ENCODE data around the gene LOC101059915.

Gene LOC101059915

DNA sequence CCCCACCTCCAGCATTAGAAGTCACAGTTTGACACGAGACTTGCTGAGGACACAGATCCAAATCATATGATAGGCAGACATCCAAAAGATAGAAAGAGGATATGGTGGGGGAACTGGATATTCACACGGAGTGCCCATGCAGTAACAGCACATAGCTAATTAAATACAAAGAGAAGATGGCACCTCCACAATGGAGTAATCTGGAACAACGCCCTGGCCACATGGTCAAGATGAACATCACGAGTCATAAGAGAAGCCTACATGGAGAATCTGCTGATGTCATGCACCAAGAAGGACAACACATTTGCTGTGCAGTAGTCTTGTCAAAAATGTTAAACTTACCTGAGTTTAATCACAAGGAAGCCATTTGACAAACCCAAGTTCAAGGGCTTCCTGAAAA is 10.1 kb upstream of the LOC101059915 start:
- no peaks in the 10 kb centered on the region for H3K36me3 ChIP-seq (ENCODE audit: insufficient read depth)

GRCh38 chrX:71659342-71659741 is 8.0 kb upstream of the LOC101059915 start:
- H3K27me3 ChIP-seq (ENCODE audit: insufficient read depth, low read depth), result no peaks in the 10 kb centered on the region
- no peak overlapping the region for H3K9ac ChIP-seq
- H2AFZ ChIP-seq (ENCODE audit: low read depth), result no peak overlapping the region
- no peaks in the 10 kb centered on the region for H3K79me2 ChIP-seq (ENCODE audit: insufficient read depth, low read depth)
- no peaks in the 10 kb centered on the region for H4K20me1 ChIP-seq (ENCODE audit: insufficient read depth)
- TF ChIP-seq CTCF (conservative IDR thresholded peaks at IDR 0.05; ENCODE audit: low read depth, low read length), result no peak
- H3K36me3 ChIP-seq (ENCODE audit: insufficient read depth), result no peaks in the 10 kb centered on the region
- H3K4me3 ChIP-seq (IDR thresholded peaks at IDR 0.05; ENCODE audit: insufficient read depth, low read depth, low read length), result no peak overlapping the region
- no peak overlapping the region for H3K4me2 ChIP-seq
- no peak overlapping the region for H3K27ac ChIP-seq
- H3K4me1 ChIP-seq (ENCODE audit: low read depth, poor library complexity, severe bottlenecking), result peaks cover 14% of the 10 kb centered on the region

More for the DNA sequence above, 10.1 kb upstream of the LOC101059915 start:
- H3K4me3 ChIP-seq (IDR thresholded peaks at IDR 0.05; ENCODE audit: insufficient read depth, low read depth, low read length), result no peak overlapping the region
- no peak overlapping the region for H2AFZ ChIP-seq (ENCODE audit: low read depth)
- H3K27ac ChIP-seq, result no peak overlapping the region
- no peaks in the 10 kb centered on the region for H3K79me2 ChIP-seq (ENCODE audit: insufficient read depth, low read depth)
- H4K20me1 ChIP-seq (ENCODE audit: insufficient read depth), result no peaks in the 10 kb centered on the region
- no peaks in the 10 kb centered on the region for H3K4me1 ChIP-seq (ENCODE audit: low read depth, poor library complexity, severe bottlenecking)
- H3K4me2 ChIP-seq, result no peak overlapping the region
- H3K27me3 ChIP-seq (ENCODE audit: insufficient read depth, low read depth), result no peaks in the 10 kb centered on the region
- H3K9ac ChIP-seq, result no peak overlapping the region
- TF ChIP-seq CTCF (conservative IDR thresholded peaks at IDR 0.05; ENCODE audit: low read depth, low read length), result no peak

DNA sequence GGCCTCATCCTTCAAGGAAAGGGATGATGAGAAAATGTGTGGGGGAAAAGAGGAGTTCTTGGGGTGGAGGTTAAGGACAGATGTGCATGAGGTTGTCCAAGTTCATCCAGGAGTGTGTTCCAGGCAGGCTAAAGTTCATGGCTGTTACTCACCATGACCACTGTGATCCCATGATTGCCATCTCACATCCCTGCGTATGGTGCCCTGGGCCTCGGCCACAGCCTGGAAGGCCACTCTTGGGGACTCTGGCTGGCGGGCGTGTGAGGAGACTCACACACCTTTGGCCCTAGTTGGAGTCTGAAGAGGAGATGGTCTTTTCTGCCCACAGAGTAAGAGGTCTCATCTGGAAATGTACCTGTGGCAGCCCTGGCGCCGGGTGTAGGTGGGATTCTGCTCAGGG is 7.4 kb upstream of the LOC101059915 start:
- Histone ChIP-seq H3K79me2 (ENCODE audit: insufficient read depth, low read depth) (no peaks in the 10 kb centered on the region), H3K9ac (no peak overlapping the region), H3K27ac (no peak overlapping the region), H2AFZ (ENCODE audit: low read depth) (no peak overlapping the region), H4K20me1 (ENCODE audit: insufficient read depth) (no peaks in the 10 kb centered on the region), H3K4me3 (IDR thresholded peaks at IDR 0.05; ENCODE audit: insufficient read depth, low read depth, low read length) (no peak overlapping the region), H3K36me3 (ENCODE audit: insufficient read depth) (no peaks in the 10 kb centered on the region), H3K27me3 (ENCODE audit: insufficient read depth, low read depth) (no peaks in the 10 kb centered on the region), H3K4me1 (ENCODE audit: low read depth, poor library complexity, severe bottlenecking) (peaks cover 14% of the 10 kb centered on the region), H3K4me2 (no peak overlapping the region)
- TF ChIP-seq CTCF (conservative IDR thresholded peaks at IDR 0.05; ENCODE audit: low read depth, low read length), result no peak

DNA sequence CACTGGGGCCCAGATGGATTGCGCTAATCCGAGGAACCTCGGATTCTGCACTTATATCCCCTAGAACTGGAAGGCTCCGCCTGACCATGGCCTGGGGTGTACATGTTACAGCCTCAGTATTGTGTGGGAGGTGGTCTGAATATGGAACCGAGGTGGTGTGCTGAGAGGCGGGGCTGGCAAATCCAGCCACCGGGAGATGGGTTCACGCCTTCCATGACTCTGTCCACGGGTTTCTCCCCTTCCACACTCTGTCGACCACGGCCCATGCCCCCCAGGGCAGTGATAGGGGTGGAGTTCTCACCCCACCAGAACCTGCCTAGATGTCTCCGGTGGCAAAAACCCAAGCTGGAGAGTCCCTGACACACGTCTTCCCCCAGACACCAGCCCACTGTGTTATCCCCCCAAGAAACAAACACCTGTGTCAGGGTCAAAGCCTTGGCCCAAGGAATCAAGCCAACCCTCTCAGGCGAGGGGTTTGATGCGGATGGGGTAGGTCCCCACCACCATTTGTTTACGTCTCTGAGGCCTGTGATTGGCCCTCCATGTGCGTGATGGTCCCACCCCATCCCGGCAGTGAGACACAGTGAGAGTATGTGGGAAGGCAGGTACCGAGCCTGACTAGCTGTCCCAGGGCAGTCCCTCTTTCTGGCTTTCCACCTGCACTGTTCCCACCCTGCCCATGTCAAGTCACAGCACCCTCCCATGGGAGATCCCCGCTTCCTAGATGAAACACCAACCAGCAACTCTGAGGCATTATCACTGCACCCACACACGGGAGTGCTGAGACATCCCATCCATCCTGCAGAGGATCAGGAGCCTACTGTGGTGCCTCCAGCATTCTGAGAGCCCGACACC is 6.6 kb upstream of the LOC101059915 start:
- TF ChIP-seq CTCF (conservative IDR thresholded peaks at IDR 0.05; ENCODE audit: low read depth, low read length), result no peak
- no peaks in the 10 kb centered on the region for H3K36me3 ChIP-seq (ENCODE audit: insufficient read depth)
- H3K27me3 ChIP-seq (ENCODE audit: insufficient read depth, low read depth), result no peaks in the 10 kb centered on the region
- H4K20me1 ChIP-seq (ENCODE audit: insufficient read depth), result no peaks in the 10 kb centered on the region
- H3K27ac ChIP-seq, result no peak overlapping the region
- no peak overlapping the region for H2AFZ ChIP-seq (ENCODE audit: low read depth)
- H3K9ac ChIP-seq, result no peak overlapping the region
- no peak overlapping the region for H3K4me2 ChIP-seq
- no peak overlapping the region for H3K4me3 ChIP-seq (IDR thresholded peaks at IDR 0.05; ENCODE audit: insufficient read depth, low read depth, low read length)
- H3K4me1 ChIP-seq (ENCODE audit: low read depth, poor library complexity, severe bottlenecking), result peaks cover 14% of the 10 kb centered on the region
- no peaks in the 10 kb centered on the region for H3K79me2 ChIP-seq (ENCODE audit: insufficient read depth, low read depth)

All from KMS-11 (cell line).